Measurements from ENCODE around the gene SLC35G3. TPM values are rescaled to one million over a fixed set of nuclear protein-coding genes. Genes with fewer than 3 reads are reported as not detected.

Gene SLC35G3
- total RNA-seq, 1 experiment from 2014 or later: not detected

DNA sequence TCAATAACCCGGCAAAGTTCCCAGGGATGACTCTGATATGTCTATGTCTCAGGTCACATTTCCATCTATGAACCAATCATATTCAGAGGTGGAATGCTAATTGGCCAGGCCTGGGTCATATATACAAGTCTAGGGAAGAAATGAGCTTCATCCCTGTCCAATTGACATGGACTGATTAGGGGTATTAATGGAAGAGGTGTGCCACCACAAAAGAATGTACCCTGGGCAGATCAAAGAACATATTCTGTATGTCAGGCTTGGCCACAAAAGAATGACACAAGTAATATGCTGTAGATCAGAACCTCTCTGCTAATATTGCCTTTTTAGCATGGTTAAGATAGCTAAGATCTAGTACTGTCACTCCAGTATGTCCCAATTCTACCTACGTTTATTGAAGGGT, 6.7 kb downstream of the SLC35G3 start:
- no peaks in the 10 kb centered on the region for H3K9me3 ChIP-seq (ENCODE audit: control insufficient read depth, insufficient read depth, low read depth, low read length)
- POLR2A ChIA-PET: interaction anchor here (0.7 kb wide), 1 partner anchor 385 kb away, joined by 7 read pairs; no protein-coding TSS in a partner anchor
- no peak overlapping the region for H3K4me3 ChIP-seq (ENCODE audit: low read depth in 2 of 2, low read length in 2 of 2)
- in situ Hi-C loops (cut with HindIII; ENCODE audit: low pct_unique_long_range_greater_than_20kb, low sequenced_read_pairs): loop anchor here (25.0 kb wide), 1 partner anchor 350 kb away; the partner anchor contains the start of gene SLFN12L
- peaks cover 12% of the 10 kb centered on the region; the same call in 1 of the 2 replicates for H3K27me3 ChIP-seq (ENCODE audit: control insufficient read depth, insufficient read depth, low read length)
- no peaks in the 10 kb centered on the region for H3K36me3 ChIP-seq (ENCODE audit: control insufficient read depth, insufficient read depth, low read length)
- no peak overlapping the region for H3K27ac ChIP-seq (ENCODE audit: low read length)
- DNase-seq (ENCODE audit: low read depth, low spot score): no peak
- no TSS peak for BruUV-seq (replicated peaks)
- TF ChIP-seq, protein P1, sequence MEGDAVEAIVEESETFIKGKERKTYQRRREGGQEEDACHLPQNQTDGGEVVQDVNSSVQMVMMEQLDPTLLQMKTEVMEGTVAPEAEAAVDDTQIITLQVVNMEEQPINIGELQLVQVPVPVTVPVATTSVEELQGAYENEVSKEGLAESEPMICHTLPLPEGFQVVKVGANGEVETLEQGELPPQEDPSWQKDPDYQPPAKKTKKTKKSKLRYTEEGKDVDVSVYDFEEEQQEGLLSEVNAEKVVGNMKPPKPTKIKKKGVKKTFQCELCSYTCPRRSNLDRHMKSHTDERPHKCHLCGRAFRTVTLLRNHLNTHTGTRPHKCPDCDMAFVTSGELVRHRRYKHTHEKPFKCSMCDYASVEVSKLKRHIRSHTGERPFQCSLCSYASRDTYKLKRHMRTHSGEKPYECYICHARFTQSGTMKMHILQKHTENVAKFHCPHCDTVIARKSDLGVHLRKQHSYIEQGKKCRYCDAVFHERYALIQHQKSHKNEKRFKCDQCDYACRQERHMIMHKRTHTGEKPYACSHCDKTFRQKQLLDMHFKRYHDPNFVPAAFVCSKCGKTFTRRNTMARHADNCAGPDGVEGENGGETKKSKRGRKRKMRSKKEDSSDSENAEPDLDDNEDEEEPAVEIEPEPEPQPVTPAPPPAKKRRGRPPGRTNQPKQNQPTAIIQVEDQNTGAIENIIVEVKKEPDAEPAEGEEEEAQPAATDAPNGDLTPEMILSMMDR (IDR thresholded peaks at IDR 0.05): no peak
- TF ChIP-seq POLR2AphosphoS5 (IDR thresholded peaks at IDR 0.05; ENCODE audit: low read depth, low read length): no peak
- TF ChIP-seq, protein P2, sequence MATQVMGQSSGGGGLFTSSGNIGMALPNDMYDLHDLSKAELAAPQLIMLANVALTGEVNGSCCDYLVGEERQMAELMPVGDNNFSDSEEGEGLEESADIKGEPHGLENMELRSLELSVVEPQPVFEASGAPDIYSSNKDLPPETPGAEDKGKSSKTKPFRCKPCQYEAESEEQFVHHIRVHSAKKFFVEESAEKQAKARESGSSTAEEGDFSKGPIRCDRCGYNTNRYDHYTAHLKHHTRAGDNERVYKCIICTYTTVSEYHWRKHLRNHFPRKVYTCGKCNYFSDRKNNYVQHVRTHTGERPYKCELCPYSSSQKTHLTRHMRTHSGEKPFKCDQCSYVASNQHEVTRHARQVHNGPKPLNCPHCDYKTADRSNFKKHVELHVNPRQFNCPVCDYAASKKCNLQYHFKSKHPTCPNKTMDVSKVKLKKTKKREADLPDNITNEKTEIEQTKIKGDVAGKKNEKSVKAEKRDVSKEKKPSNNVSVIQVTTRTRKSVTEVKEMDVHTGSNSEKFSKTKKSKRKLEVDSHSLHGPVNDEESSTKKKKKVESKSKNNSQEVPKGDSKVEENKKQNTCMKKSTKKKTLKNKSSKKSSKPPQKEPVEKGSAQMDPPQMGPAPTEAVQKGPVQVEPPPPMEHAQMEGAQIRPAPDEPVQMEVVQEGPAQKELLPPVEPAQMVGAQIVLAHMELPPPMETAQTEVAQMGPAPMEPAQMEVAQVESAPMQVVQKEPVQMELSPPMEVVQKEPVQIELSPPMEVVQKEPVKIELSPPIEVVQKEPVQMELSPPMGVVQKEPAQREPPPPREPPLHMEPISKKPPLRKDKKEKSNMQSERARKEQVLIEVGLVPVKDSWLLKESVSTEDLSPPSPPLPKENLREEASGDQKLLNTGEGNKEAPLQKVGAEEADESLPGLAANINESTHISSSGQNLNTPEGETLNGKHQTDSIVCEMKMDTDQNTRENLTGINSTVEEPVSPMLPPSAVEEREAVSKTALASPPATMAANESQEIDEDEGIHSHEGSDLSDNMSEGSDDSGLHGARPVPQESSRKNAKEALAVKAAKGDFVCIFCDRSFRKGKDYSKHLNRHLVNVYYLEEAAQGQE (IDR thresholded peaks at IDR 0.05; ENCODE audit: insufficient read depth in 1 of 2, low read depth in 2 of 2, low read length in 1 of 2): no peak
- TF ChIP-seq TCF7L2 (IDR thresholded peaks at IDR 0.05; ENCODE audit: low read depth, low read length): no peak
- no peak for TF ChIP-seq SIN3A (IDR thresholded peaks at IDR 0.05; ENCODE audit: borderline replicate concordance, insufficient read depth, low read depth, low read length)
- no peak for ATAC-seq
- CTCF ChIA-PET: no interaction called here
- intact Hi-C loops (cut with micrococcal nuclease; ENCODE audit: unreplicated experiment): no loop called here
- no peaks in the 10 kb centered on the region for H3K4me1 ChIP-seq (ENCODE audit: control insufficient read depth, insufficient read depth, low read length)

DNA sequence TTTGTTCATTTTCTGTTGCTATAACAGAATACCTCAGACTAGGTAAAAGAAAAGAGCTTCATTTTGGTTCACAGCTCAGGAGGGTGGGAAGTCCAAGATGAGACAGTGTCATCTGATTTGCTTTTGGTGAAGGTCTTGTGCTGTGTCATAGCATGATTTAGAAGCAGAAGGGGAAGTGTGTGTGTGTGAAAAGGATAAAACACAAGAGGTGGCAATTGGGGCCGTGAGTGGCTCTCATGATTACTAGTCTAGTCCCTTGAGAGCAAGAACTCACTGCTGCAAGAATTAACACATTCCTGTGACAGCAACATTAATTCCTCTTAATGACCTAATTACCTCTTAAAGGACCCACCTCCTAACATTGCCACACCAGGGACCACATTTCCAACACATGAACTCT, 8.3 kb downstream of the SLC35G3 start:
- no peak overlapping the region for H3K4me3 ChIP-seq (ENCODE audit: low read depth in 2 of 2, low read length in 2 of 2)
- no peak for TF ChIP-seq POLR2AphosphoS5 (IDR thresholded peaks at IDR 0.05; ENCODE audit: low read depth, low read length)
- TF ChIP-seq, protein P1 (IDR thresholded peaks at IDR 0.05): no peak
- TF ChIP-seq SIN3A (IDR thresholded peaks at IDR 0.05; ENCODE audit: borderline replicate concordance, insufficient read depth, low read depth, low read length): no peak
- TF ChIP-seq, protein P2 (IDR thresholded peaks at IDR 0.05; ENCODE audit: insufficient read depth in 1 of 2, low read depth in 2 of 2, low read length in 1 of 2): no peak
- TF ChIP-seq TCF7L2 (IDR thresholded peaks at IDR 0.05; ENCODE audit: low read depth, low read length): no peak
- ChIA-PET CTCF (no interaction called here), POLR2A (no interaction called here)
- DNase-seq (ENCODE audit: low read depth, low spot score) (no peak), ATAC-seq (no peak)
- H3K27me3 ChIP-seq (ENCODE audit: control insufficient read depth, insufficient read depth, low read length): peaks cover 12% of the 10 kb centered on the region; the same call in 1 of the 2 replicates
- no peaks in the 10 kb centered on the region for H3K4me1 ChIP-seq (ENCODE audit: control insufficient read depth, insufficient read depth, low read length)
- no peaks in the 10 kb centered on the region for H3K9me3 ChIP-seq (ENCODE audit: control insufficient read depth, insufficient read depth, low read depth, low read length)
- no peaks in the 10 kb centered on the region for H3K36me3 ChIP-seq (ENCODE audit: control insufficient read depth, insufficient read depth, low read length)
- in situ Hi-C loops (cut with HindIII; ENCODE audit: low pct_unique_long_range_greater_than_20kb, low sequenced_read_pairs) (loop anchor here (25.0 kb wide), 1 partner anchor 351 kb away; the partner anchor contains the start of gene SLFN12L), intact Hi-C loops (cut with micrococcal nuclease; ENCODE audit: unreplicated experiment) (no loop called here)
- no peak overlapping the region for H3K27ac ChIP-seq (ENCODE audit: low read length)
- no TSS peak for BruUV-seq (replicated peaks)

All from Panc1 (cell line).